ENCODE data around the gene RGS12. TPM values are rescaled to one million over a fixed set of nuclear protein-coding genes. Genes with fewer than 3 reads are reported as not detected.

The RGS12 gene
- total RNA-seq, 1 experiment from 2014 or later, result 23.1 TPM

DNA sequence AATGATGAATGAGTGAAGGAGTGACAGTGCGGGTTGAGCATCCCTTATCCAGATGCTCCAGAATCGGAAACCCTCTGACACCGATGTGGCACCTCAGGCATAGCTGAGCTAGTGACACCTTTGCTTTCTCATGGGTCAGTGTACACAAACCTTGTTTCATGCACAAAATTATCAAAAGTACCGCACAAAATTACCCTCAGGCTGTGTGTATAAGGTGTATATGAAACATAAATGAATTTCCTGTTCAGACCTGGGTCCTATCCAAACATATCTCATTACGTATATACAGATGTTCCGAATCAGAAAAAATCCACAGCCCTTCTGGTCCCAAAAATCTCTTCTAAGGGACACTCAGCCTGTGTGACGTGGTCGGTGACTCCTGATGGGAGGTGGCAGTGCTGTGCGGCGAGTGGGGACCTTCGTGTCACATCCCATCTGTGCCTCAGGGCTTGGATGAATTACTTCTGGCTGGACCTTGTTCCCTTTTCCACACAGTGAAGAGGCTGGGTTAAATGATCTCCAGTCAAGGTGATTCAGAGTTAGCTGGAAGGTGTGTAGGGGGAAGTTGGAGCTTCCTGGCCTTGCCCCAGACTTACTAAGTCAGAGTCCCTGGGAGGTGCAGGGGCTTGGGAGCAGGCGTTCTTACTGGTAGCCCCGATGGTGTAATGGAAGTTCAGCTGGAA is 18.8 kb downstream of the RGS12 start:
- no peaks in the 10 kb centered on the region for H3K4me1 Mint-ChIP-seq (ENCODE audit: low read depth, unreplicated experiment)
- H3K4me3 Mint-ChIP-seq (ENCODE audit: unreplicated experiment), result no peak overlapping the region
- no TSS peak for BruUV-seq (replicated peaks)
- peaks cover 15% of the 10 kb centered on the region for H3K36me3 Mint-ChIP-seq (ENCODE audit: insufficient read depth, unreplicated experiment)
- Histone ChIP-seq H3K27me3 (replicated peaks; ENCODE audit: control insufficient read depth, insufficient read depth, low read length) (no peaks in the 10 kb centered on the region), H3K9me3 (no peaks in the 10 kb centered on the region), H3K4me1 (no peaks in the 10 kb centered on the region), H3K36me3 (ENCODE audit: control insufficient read depth, insufficient read depth, low read length) (no peaks in the 10 kb centered on the region), H3K4me3 (ENCODE audit: low read depth, low read length) (no peak overlapping the region)
- CTCF ChIA-PET, result no interaction called here
- no peaks in the 10 kb centered on the region for H3K27me3 Mint-ChIP-seq (ENCODE audit: insufficient read depth, unreplicated experiment)
- intact Hi-C loops (cut with micrococcal nuclease; ENCODE audit: unreplicated experiment), result no loop called here
- H3K27ac Mint-ChIP-seq (ENCODE audit: unreplicated experiment), result no peak overlapping the region
- no peaks in the 10 kb centered on the region for H3K9me3 Mint-ChIP-seq (ENCODE audit: unreplicated experiment)
- no peak for TF ChIP-seq CTCF (IDR thresholded peaks at IDR 0.05; ENCODE audit: insufficient read depth in 1 of 2, low read depth in 1 of 2, low read length in 1 of 2, severe bottlenecking in 1 of 2, unreplicated experiment in 1 of 2)
- POLR2A ChIA-PET, result no interaction called here
- no peak for DNase-seq

DNA sequence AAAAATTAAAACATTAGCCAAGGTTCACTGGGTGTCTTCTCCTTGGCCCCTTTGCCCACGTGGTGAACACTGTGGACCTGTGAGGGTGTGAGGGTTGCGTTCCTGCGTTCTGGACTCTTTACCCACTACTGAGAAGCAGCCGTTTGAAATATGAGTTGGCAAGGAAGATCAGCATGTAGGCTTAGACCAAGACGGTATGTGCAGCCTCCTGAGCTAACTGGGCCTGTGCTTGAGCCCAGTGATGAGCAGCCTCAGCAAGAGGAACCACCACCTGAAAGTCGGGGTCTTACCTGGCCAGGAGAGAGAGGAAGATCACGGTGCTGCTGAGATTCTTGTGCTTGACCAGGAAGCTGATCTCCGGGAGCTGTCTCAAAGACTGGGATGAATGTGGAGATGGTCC is 19.5 kb downstream of the RGS12 start:
- ChIA-PET CTCF (no interaction called here), POLR2A (no interaction called here)
- no peaks in the 10 kb centered on the region for H3K27me3 Mint-ChIP-seq (ENCODE audit: insufficient read depth, unreplicated experiment)
- no peaks in the 10 kb centered on the region; the same call in 1 of the 2 replicates for H3K36me3 ChIP-seq (ENCODE audit: control insufficient read depth, insufficient read depth, low read length)
- no peak for TF ChIP-seq CTCF (IDR thresholded peaks at IDR 0.05; ENCODE audit: insufficient read depth in 1 of 2, low read depth in 1 of 2, low read length in 1 of 2, severe bottlenecking in 1 of 2, unreplicated experiment in 1 of 2)
- no peak overlapping the region for H3K4me3 Mint-ChIP-seq (ENCODE audit: unreplicated experiment)
- no peaks in the 10 kb centered on the region for H3K4me1 Mint-ChIP-seq (ENCODE audit: low read depth, unreplicated experiment)
- H3K4me1 ChIP-seq, result no peaks in the 10 kb centered on the region
- peaks cover 15% of the 10 kb centered on the region for H3K36me3 Mint-ChIP-seq (ENCODE audit: insufficient read depth, unreplicated experiment)
- H3K9me3 ChIP-seq, result no peaks in the 10 kb centered on the region
- no peaks in the 10 kb centered on the region for H3K9me3 Mint-ChIP-seq (ENCODE audit: unreplicated experiment)
- H3K27ac Mint-ChIP-seq (ENCODE audit: unreplicated experiment), result no peak overlapping the region
- H3K27me3 ChIP-seq (replicated peaks; ENCODE audit: control insufficient read depth, insufficient read depth, low read length), result no peaks in the 10 kb centered on the region
- H3K4me3 ChIP-seq (ENCODE audit: low read depth, low read length), result no peak overlapping the region
- intact Hi-C loops (cut with micrococcal nuclease; ENCODE audit: unreplicated experiment), result no loop called here
- BruUV-seq (replicated peaks), result no TSS peak
- DNase-seq, result no peak

- Mint-ChIP-seq H3K4me3 (ENCODE audit: unreplicated experiment) (no peak overlapping the region), H3K4me1 (ENCODE audit: low read depth, unreplicated experiment) (no peaks in the 10 kb centered on the region), H3K9me3 (ENCODE audit: unreplicated experiment) (no peaks in the 10 kb centered on the region), H3K27me3 (ENCODE audit: insufficient read depth, unreplicated experiment) (no peaks in the 10 kb centered on the region), H3K36me3 (ENCODE audit: insufficient read depth, unreplicated experiment) (peaks cover 15% of the 10 kb centered on the region), H3K27ac (ENCODE audit: unreplicated experiment) (no peak overlapping the region)
- no peaks in the 10 kb centered on the region; the same call in 1 of the 2 replicates for H3K36me3 ChIP-seq (ENCODE audit: control insufficient read depth, insufficient read depth, low read length)
- no peak for TF ChIP-seq CTCF (IDR thresholded peaks at IDR 0.05; ENCODE audit: insufficient read depth in 1 of 2, low read depth in 1 of 2, low read length in 1 of 2, severe bottlenecking in 1 of 2, unreplicated experiment in 1 of 2)
- no peak overlapping the region for H3K4me3 ChIP-seq (ENCODE audit: low read depth, low read length)
- no peaks in the 10 kb centered on the region for H3K9me3 ChIP-seq
- H3K4me1 ChIP-seq, result no peaks in the 10 kb centered on the region
- no TSS peak for BruUV-seq (replicated peaks)
- no peak for DNase-seq
- no peaks in the 10 kb centered on the region for H3K27me3 ChIP-seq (replicated peaks; ENCODE audit: control insufficient read depth, insufficient read depth, low read length)
- ChIA-PET CTCF (no interaction called here), POLR2A (interaction anchor here (0.6 kb wide), 1 partner anchor 54 kb away, joined by 6 read pairs; no protein-coding TSS in a partner anchor)
- intact Hi-C loops (cut with micrococcal nuclease; ENCODE audit: unreplicated experiment), result no loop called here
Observed at GRCh38 chr4:3313139-3313538, 20.3 kb downstream of the RGS12 start.

All from Caco-2 (cell line).